DLD1 (cell line): ENCODE results near the gene HSPB1.

ENCODE experiments used
- in situ Hi-C: cut with HindIII; loops from 2 replicates; pipeline ENCODE4 v1.10.0; 2017; ENCODE audit warnings: low sequenced_read_pairs

The HSPB1 gene

GRCh38 chr7:76353744-76354143, 51.3 kb downstream of the HSPB1 start:
- in situ Hi-C loops = no loop called here
